GM23248 (cell line): ENCODE data around the gene MRPL27. TPM values are rescaled to one million over a fixed set of nuclear protein-coding genes. Genes with fewer than 3 reads are reported as not detected.

Source experiments
- DNase-seq: peaks from one replicate; pipeline ENCODE4 v3.0.0-alpha.2; 2015
- H2AFZ ChIP-seq: fragments of 200-600 bp; sonication (generic); 2 replicates; pipeline ENCODE4 v1.6.1; 2016; ENCODE audit warnings: antibody characterized with exemption
- H3F3A ChIP-seq: fragments of 200-600 bp; sonication (generic); 2 replicates; pipeline ENCODE4 v1.6.1; 2016; ENCODE audit warnings: mild to moderate bottlenecking, antibody characterized with exemption, mixed run types; ENCODE audit not compliant: insufficient read depth
- H3K27ac ChIP-seq: fragments of 200-600 bp; sonication (generic); 2 replicates; pipeline ENCODE4 v1.5.1; 2016; ENCODE audit warnings: mild to moderate bottlenecking
- H3K27me3 ChIP-seq: fragments of 200-600 bp; sonication (generic); replicated peaks from 2 replicates; pipeline ENCODE4 v1.6.1; 2016; ENCODE audit warnings: mild to moderate bottlenecking; ENCODE audit not compliant: insufficient read depth
- H3K36me3 ChIP-seq: fragments of 200-600 bp; sonication (generic); 2 replicates; pipeline ENCODE4 v1.6.1; 2016; ENCODE audit warnings: low read depth, mild to moderate bottlenecking
- H3K4me1 ChIP-seq: fragments of 200-600 bp; sonication (generic); 2 replicates; pipeline ENCODE4 v1.6.1; 2016; ENCODE audit warnings: mild to moderate bottlenecking; ENCODE audit not compliant: insufficient read depth
- H3K4me2 ChIP-seq: fragments of 200-600 bp; sonication (generic); one replicate; pipeline ENCODE4 v1.6.1; 2016; ENCODE audit warnings: mild to moderate bottlenecking; ENCODE audit not compliant: unreplicated experiment
- H3K4me3 ChIP-seq: fragments of 200-600 bp; sonication (generic); 2 replicates; pipeline ENCODE4 v1.5.1; 2016; ENCODE audit warnings: mild to moderate bottlenecking
- H3K79me2 ChIP-seq: fragments of 200-600 bp; sonication (generic); 2 replicates; pipeline ENCODE4 v1.6.1; 2016; ENCODE audit warnings: mild to moderate bottlenecking; ENCODE audit not compliant: insufficient read depth
- H3K9ac ChIP-seq: fragments of 200-600 bp; sonication (generic); 2 replicates; pipeline ENCODE4 v1.6.1; 2016; ENCODE audit warnings: mild to moderate bottlenecking
- H3K9me2 ChIP-seq: fragments of 200-600 bp; sonication (generic); 2 replicates; pipeline ENCODE4 v1.6.1; 2016; ENCODE audit warnings: mixed run types, mild to moderate bottlenecking, moderate library complexity; ENCODE audit not compliant: insufficient read depth
- H3K9me3 ChIP-seq: fragments of 200-600 bp; sonication (generic); one replicate; pipeline ENCODE4 v1.6.1; 2017; ENCODE audit warnings: low read depth
- H4K20me1 ChIP-seq: fragments of 200-600 bp; sonication (generic); 2 replicates; pipeline ENCODE4 v1.6.0; 2016; ENCODE audit not compliant: insufficient read depth
- EZH2 ChIP-seq: fragments of 200-600 bp; sonication (generic); IDR thresholded peaks from 2 replicates; pipeline ENCODE4 v1.6.1; 2018; ENCODE audit warnings: antibody characterized with exemption, mild to moderate bottlenecking; ENCODE audit not compliant: insufficient read depth, poor library complexity, severe bottlenecking
- EZH2phosphoT487 ChIP-seq: fragments of 200-600 bp; sonication (generic); IDR thresholded peaks from 2 replicates; pipeline ENCODE4 v1.6.1; 2018; ENCODE audit warnings: antibody characterized with exemption, moderate library complexity, mild to moderate bottlenecking, low read depth; ENCODE audit not compliant: insufficient read depth
- WGBS, 2 experiments: methylation state at CpG; one replicate each; pipeline ENCODE4 v1.1.6; 2015 to 2017; ENCODE audit warnings: low lambda C conversion rate in 2 of 2, low coverage in 1 of 2; ENCODE audit errors: missing lambda C conversion rate in 2 of 2; 5-methylcytosine and 5-hydroxymethylcytosine counted together
- in situ Hi-C: fragments of 300-500 bp; cut with MboI; formaldehyde crosslinking; loops from 2 replicates; pipeline ENCODE4 v1.15.0; 2020
- polyA plus RNA-seq: library from polyadenylated mRNA; unstranded; fragments of >200 nt; fragmentation: Nextera tagmentation; extraction: Ambion mirVana; gene quantifications from 2 replicates; pipeline ENCODE4 v1.2.1, GENCODE V29; 2016
- total RNA-seq: library from RNA; depleted of rRNA; stranded (reverse); fragments of >200 nt; shearing (Covaris generic); gene quantifications from 2 replicates; pipeline ENCODE4 v1.2.3, GENCODE V29; 2014

The MRPL27 gene
- total and polyA plus RNA-seq, 2 experiments from 2014 or later, result 49.3 to 120 TPM

DNA sequence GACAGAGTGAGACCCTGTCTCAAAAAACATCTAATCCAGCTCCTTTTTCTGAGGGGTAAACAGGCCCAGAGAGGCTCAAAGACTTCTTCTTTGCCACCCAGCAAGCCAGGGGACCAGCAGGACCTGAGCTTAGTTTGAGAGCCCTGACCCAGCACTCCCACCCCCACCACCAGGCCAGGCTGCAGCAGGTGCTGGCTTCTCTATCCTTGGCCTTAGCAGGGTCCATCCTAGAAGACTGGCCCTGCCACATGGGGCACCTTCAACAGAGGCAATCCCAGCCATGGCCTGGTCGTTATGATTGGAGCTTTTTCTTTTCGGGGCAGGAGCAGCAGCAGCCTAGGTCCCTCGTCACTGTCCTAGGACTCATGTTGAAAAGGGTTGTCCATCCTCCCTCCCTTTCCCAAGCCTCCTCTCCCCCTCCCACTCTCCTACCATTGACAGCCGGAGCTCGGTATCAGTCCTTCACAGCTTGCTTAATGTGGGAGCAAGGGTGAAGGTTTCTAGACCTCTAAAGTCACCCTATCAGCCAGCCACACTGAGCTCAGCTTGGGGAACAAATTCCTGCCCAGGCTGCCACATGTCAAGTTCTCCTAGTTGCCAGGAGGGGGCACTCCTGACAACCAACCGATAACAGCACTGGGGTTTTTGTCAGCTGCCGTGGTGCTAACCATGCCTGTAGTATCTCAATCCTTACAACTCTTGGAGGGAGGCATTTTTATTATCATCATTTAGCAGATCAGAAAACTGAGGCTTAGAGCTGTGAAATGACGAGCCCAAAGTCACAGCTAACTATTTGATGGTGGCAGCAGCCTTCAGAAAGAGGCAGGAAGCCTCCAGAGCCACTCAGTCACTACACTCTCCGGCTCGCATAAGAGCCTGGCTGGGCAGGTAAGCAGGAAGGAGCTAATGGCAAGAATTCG lies 11.2 kb downstream of the MRPL27 start:
- Histone ChIP-seq H3F3A (peaks cover 18% of the 10 kb centered on the region; the same call in 1 of the 2 replicates), H3K9me2 (no peaks in the 10 kb centered on the region), H3K27ac (peak overlapping the region; percentile 36), H3K9me3 (no peaks in the 10 kb centered on the region), H3K4me3 (no peak overlapping the region), H3K4me1 (peaks cover 5% of the 10 kb centered on the region; the same call in 1 of the 2 replicates), H3K4me2 (peak overlapping the region; percentile 60), H3K9ac (peak overlapping the region; percentile 34; the same call in 1 of the 2 replicates), H3K36me3 (peaks cover 7% of the 10 kb centered on the region; the same call in 1 of the 2 replicates), H4K20me1 (no peaks in the 10 kb centered on the region), H3K79me2 (no peaks in the 10 kb centered on the region), H3K27me3 (no peaks in the 10 kb centered on the region), H2AFZ (no peak overlapping the region)
- in situ Hi-C loops, result no loop called here
- no peak for TF ChIP-seq EZH2phosphoT487
- TF ChIP-seq EZH2, result no peak
- WGBS, 2 experiments, result 26 to 29% methylated on average over 11 of the region's 11 CpGs
- peak; percentile 85 for DNase-seq

DNA sequence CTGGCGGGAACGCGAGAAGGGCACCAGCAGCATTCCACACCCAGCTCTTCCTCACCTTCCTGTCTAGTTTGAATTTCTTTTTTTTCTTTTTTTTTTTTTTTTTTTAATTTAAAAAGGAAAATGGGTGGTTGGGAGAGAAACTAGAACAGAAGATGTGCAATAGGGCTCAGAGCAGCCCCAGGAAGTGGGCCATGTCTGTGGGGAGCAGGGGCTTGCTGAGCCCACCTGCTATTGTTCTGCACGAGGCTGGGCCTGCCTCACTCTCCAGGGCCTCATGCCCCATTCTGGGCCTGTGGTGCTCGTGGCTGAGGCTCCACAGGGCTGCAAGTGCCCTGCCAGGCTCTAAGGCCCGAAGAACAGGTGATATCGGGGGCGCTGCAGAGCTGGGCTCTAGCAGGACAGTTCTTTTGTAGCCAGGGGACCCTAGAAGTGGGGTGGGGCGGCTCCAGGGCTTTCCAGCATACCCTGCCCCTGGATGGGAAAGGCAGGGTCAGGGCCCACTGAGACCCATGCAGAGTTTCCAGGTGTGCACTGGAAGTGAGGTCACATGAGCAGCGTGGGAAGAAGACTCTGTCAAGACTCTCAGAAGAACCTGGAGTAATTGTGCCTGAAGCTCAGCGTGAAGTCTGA lies 12.4 kb downstream of the MRPL27 start:
- Histone ChIP-seq H3K79me2 (no peaks in the 10 kb centered on the region), H3K4me3 (no peak overlapping the region), H3K4me2 (no peak overlapping the region), H3K9me2 (no peaks in the 10 kb centered on the region), H3K27me3 (no peaks in the 10 kb centered on the region), H3F3A (peaks cover 18% of the 10 kb centered on the region; the same call in 1 of the 2 replicates), H3K9me3 (no peaks in the 10 kb centered on the region), H2AFZ (no peak overlapping the region), H3K27ac (no peak overlapping the region), H3K4me1 (peaks cover 5% of the 10 kb centered on the region; the same call in 1 of the 2 replicates), H3K36me3 (peaks cover 7% of the 10 kb centered on the region; the same call in 1 of the 2 replicates), H4K20me1 (no peaks in the 10 kb centered on the region), H3K9ac (no peak overlapping the region)
- no peak for TF ChIP-seq EZH2
- no peak for TF ChIP-seq EZH2phosphoT487
- in situ Hi-C loops, result no loop called here
- 84 to 85% methylated on average over 10 to 11 of the region's 11 CpGs for WGBS, 2 experiments
- no peak for DNase-seq

DNA sequence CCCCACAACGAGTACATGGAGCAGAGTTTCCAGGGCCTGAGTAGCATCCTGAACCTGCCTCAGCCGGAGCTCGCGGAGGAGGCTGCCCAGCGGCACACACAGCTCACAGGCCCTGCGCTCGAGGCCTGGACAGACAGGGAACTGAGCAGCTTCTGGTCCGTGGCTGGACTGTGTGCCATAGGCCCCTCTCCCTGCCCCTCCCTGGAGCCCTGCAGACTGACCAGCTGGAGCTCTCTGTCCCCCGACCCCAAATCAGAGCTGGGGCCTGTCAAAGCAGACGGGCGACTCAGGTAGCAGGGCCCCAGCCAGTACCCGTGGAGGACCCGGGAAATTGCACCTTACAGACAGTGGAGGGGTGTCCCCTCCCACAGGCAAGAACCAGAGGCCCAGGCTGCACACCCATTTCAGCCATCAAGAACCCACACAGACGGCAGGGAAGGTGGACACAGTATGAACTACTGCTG lies 13.0 kb downstream of the MRPL27 start:
- peaks cover 7% of the 10 kb centered on the region; the same call in 1 of the 2 replicates for H3K36me3 ChIP-seq
- H3K9me2 ChIP-seq, result no peaks in the 10 kb centered on the region
- H3K4me1 ChIP-seq, result peaks cover 5% of the 10 kb centered on the region; the same call in 1 of the 2 replicates
- H3K79me2 ChIP-seq, result no peaks in the 10 kb centered on the region
- in situ Hi-C loops, result no loop called here
- no peaks in the 10 kb centered on the region for H3K27me3 ChIP-seq
- no peak overlapping the region for H3K4me2 ChIP-seq
- H3F3A ChIP-seq, result peaks cover 18% of the 10 kb centered on the region; the same call in 1 of the 2 replicates
- 73 to 79% methylated on average over 10 to 14 of the region's 14 CpGs for WGBS, 2 experiments
- H4K20me1 ChIP-seq, result no peaks in the 10 kb centered on the region
- no peak overlapping the region for H3K9ac ChIP-seq
- H3K4me3 ChIP-seq, result no peak overlapping the region
- no peaks in the 10 kb centered on the region for H3K9me3 ChIP-seq
- no peak overlapping the region for H2AFZ ChIP-seq
- H3K27ac ChIP-seq, result no peak overlapping the region
- DNase-seq, result no peak
- no peak for TF ChIP-seq EZH2
- no peak for TF ChIP-seq EZH2phosphoT487

DNA sequence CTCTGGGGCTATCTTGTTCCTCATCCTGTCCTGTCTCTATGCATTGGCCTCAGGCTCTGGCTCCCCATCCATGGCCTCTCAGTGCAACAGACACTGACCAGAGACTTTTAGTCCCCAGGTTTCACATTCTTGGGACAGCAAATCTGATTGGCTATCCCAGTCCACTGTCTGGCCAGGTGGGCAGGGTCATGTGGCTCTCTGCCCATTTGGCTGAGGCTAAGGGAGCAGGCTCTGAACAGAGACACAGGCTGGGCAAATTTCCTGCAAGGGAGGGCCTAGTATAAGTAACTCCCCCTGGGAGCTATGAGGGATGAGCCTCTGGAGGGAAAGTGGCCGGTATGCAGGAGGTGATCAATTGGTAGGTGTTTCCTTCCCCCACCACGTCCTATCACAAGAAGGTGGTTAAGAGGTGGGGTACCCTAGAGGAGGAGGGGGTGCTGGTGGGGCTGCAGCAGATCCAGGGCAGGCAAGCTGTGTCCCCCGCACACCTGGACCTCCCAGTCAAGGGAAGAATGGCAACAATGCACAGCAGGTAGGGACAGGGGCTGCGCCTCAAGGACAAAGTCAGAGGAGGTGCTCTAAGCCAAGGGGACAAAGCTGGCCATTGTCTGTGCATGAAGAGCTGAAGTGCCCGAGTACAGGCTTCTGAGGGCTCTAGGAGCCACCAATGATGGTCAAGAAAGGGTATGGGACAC lies 13.8 kb downstream of the MRPL27 start:
- 79 to 87% methylated on average over 5 of the region's 5 CpGs for WGBS, 2 experiments
- no peak overlapping the region for H2AFZ ChIP-seq
- H3K4me3 ChIP-seq, result no peak overlapping the region
- H3K4me1 ChIP-seq, result peaks cover 5% of the 10 kb centered on the region; the same call in 1 of the 2 replicates
- H3K9ac ChIP-seq, result no peak overlapping the region
- H3K4me2 ChIP-seq, result no peak overlapping the region
- peaks cover 7% of the 10 kb centered on the region; the same call in 1 of the 2 replicates for H3K36me3 ChIP-seq
- H3K79me2 ChIP-seq, result no peaks in the 10 kb centered on the region
- H3K9me2 ChIP-seq, result no peaks in the 10 kb centered on the region
- DNase-seq, result no peak
- in situ Hi-C loops, result no loop called here
- no peaks in the 10 kb centered on the region for H4K20me1 ChIP-seq
- TF ChIP-seq EZH2phosphoT487 (no peak), EZH2 (no peak)
- H3F3A ChIP-seq, result peaks cover 18% of the 10 kb centered on the region; the same call in 1 of the 2 replicates
- no peak overlapping the region for H3K27ac ChIP-seq
- no peaks in the 10 kb centered on the region for H3K9me3 ChIP-seq
- no peaks in the 10 kb centered on the region for H3K27me3 ChIP-seq
